ENCODE results near the gene EEA1.
A peak's percentile ranks its signal among the peaks of the same experiment; 100 is the strongest.
"Not testable (repeated sequence)": the region's sequence is repeated elsewhere in the genome, so short reads cannot be mapped to it uniquely, and the experiment has no call there.

The EEA1 gene

DNA sequence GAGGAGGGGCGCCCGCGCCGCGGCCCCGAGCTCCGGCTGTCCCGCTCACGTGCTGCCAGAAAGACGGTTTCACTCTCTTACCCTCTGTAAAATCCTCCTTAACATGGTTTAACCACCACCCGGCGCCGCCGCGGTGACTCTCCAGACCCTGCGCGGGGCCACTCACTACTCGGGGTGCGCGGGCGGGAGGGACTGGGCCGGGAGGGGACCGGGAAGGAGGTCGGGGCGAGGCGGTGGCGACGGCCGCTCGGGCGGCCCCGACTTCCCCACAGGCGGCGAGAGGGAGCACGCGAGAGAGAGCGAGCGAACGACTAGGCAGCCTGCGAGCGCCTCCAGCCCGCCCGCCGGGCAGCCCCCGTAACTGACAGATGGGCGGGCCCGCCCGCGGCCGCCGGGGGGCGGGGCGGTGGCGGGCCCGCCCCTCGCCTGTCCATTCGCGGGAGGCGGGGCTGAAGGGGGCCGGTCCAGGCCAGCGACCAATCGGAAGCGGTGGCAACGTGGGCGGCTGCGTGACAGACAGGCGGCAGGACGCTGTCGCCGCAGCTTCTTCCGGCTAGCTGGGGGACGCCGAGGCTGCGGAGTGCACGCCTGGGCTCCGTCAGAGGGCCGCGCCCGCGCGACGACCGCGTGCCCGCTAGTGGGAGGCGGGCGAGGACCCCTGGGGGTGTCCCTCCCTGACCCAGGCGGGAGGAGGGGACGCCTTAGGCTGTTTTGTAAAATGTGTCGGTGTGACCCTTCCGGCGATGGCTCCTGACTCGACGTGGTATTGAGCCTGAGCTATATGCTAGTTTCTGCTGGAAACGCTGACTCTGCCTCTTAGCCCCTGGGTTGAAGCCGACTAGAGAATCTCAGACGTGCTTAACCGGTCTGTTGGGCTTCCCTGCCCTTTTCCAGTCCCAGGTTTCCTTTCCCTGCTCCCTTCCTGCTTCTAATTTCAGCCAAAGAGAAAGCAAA is at the start of gene EEA1:
Gene EEA1, minus strand, starts transcription at position 334 of the 954 bp plus-strand sequence. Its CDS starts 229 bp downstream, at position 105.
- peak; percentile 92 to 96 for DNase-seq (ENCODE audit: low read depth in 1 of 2, low spot score in 1 of 2)

- DNase-seq (ENCODE audit: low read depth in 1 of 2, low spot score in 1 of 2), result no peak
Observed at GRCh38 chr12:92978607-92979006, 49.5 kb upstream of the EEA1 start.

- no peak for DNase-seq (ENCODE audit: low read depth in 1 of 2, low spot score in 1 of 2)
Observed at GRCh38 chr12:92977326-92977725, 48.2 kb upstream of the EEA1 start.

- DNase-seq (ENCODE audit: low read depth in 1 of 2, low spot score in 1 of 2), result no peak
Observed at GRCh38 chr12:92974759-92975158, 45.7 kb upstream of the EEA1 start.

DNA sequence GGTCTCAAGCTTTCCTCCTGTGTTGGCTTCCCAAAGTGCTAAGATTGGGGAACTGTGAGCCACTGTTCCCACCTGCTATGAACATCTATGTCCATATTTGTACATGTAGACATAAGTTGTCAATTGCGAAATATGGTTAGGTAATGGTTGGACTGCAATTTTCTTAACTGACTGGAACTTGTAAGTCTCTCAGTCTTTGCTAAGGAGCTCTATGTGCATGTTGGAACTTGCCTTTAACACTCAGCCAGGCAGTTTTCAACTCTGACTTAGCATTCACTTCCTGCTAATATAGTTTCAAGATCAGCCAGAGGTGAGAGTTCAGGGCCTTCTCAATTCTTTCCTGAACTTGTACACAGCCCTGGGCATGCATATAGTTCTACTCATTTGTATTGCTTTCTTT is 44.5 kb upstream of the EEA1 start:
- no peak for DNase-seq (ENCODE audit: low read depth in 1 of 2, low spot score in 1 of 2)

GRCh38 chr12:92971859-92972524 is 42.9 kb upstream of the EEA1 start:
- no peak for DNase-seq (ENCODE audit: low read depth in 1 of 2, low spot score in 1 of 2)

- DNase-seq (ENCODE audit: low read depth in 1 of 2, low spot score in 1 of 2), result no peak
Observed at GRCh38 chr12:92968176-92968813, 39.2 kb upstream of the EEA1 start.

DNA sequence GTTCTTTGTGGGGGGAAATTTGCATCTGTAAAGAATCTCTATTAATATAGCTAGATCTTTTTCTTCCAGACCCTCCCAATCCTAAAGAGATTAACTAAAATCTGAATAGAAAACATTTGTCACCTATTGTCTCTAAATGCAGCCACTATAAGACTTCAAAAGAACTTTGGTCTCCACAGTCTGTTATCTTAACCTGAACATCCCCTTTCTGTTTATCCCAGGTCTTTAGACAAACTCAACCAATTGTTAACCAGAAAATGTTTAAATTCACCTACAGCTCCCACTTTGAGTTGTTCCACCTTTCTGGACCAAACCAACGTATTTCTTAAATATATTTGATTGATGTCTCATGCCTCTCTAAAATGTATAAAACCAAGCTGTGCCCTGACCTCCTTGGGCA is 35.3 kb upstream of the EEA1 start:
- not testable (repeated sequence) for DNase-seq (ENCODE audit: low read depth in 1 of 2, low spot score in 1 of 2)

- DNase-seq (ENCODE audit: low read depth in 1 of 2, low spot score in 1 of 2), result no peak
Observed at GRCh38 chr12:92961949-92962348, 32.9 kb upstream of the EEA1 start.

DNA sequence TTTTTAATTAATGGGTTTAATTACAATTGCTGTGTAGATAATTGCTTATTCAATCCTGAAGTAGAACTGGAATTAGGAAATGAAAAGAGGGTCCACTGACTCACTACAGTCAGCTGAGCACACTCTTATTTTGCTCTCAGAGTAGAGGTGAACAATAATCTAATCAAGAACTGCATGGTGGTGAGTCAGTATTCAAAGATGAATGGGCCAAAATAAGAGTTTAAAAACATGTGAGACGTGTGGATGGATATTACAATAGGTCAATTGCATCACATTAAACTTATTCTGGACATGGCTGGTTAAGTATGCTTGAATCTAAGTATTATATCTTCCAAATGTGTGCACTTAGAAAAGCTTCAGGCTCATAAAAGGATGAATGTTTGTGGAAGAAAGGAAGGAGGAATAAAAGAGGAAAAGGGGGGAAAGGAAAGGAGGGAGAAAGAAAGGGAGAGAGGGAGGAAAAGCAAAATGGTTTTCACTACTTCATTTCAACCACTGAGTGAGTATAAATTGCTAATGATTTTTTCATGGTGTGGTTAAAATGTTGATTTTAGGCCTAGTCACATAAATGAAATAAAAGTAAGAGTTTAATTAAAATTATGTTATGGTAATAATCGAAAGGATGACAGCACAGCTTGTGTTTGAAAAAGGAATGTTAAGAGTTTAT is 27.0 kb upstream of the EEA1 start:
- DNase-seq (ENCODE audit: low read depth in 1 of 2, low spot score in 1 of 2), result no peak

DNA sequence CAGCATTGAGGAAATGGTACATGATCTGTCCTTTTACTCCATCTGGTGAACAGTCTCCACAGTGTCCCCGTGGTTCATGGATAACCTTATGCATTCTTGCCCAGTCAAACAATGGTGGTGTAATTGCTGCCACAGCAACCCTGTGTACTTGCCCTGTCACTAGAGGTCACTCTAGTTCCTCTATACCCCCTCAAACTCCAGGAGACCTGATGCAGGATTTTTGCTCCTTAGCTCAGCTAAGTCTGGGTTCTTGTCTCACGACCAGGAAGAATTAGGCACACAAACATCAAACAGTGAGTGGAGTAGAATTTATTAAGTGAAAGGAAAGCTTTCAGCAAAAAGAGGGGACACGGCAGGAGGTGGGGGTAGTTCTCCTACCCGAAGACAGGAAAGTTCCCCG is 24.7 kb upstream of the EEA1 start:
- no peak for DNase-seq (ENCODE audit: low read depth in 1 of 2, low spot score in 1 of 2)

DNA sequence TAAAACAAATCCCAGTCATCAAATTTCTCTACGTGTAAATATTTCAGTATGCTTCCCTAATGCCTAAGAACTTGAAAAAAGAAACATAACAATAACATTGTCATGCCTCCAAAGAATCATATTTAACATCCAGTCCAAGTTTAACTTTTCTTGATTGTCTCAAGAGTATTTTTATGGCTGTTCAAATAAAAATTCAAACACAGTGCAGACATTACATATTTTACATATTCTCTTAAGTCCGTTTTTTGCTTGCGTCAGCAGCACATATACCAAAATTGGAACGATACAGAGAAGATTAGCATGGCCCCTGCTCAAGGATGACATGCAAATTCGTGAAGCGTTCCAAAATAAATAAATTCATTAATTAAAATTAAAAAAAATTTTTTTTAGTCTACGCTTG is 23.3 kb upstream of the EEA1 start:
- no peak for DNase-seq (ENCODE audit: low read depth in 1 of 2, low spot score in 1 of 2)

GRCh38 chr12:92951006-92951405 is 21.9 kb upstream of the EEA1 start:
- DNase-seq (ENCODE audit: low read depth in 1 of 2, low spot score in 1 of 2), result no peak

DNA sequence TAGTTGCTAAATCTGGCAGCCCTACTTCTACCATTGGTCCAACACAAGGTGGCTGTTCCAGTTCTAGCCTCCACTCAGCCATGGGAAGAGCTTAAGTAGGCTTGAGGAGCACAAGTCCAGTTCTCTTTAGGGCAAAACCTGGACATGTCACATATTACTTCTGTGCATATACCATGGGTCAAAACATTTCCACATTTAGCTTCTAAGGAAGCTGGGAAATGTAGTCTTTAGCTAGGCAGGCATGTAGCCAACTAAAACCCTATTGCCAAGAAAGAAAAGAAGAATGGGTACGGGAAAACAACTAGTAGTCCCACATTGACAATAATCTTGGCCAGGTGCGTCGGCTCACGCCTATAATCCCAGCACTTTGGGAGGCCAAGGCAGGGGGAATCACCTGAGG is 20.9 kb upstream of the EEA1 start:
- no peak for DNase-seq (ENCODE audit: low read depth in 1 of 2, low spot score in 1 of 2)

GRCh38 chr12:92949466-92949865 is 20.4 kb upstream of the EEA1 start:
- no peak for DNase-seq (ENCODE audit: low read depth in 1 of 2, low spot score in 1 of 2)

DNA sequence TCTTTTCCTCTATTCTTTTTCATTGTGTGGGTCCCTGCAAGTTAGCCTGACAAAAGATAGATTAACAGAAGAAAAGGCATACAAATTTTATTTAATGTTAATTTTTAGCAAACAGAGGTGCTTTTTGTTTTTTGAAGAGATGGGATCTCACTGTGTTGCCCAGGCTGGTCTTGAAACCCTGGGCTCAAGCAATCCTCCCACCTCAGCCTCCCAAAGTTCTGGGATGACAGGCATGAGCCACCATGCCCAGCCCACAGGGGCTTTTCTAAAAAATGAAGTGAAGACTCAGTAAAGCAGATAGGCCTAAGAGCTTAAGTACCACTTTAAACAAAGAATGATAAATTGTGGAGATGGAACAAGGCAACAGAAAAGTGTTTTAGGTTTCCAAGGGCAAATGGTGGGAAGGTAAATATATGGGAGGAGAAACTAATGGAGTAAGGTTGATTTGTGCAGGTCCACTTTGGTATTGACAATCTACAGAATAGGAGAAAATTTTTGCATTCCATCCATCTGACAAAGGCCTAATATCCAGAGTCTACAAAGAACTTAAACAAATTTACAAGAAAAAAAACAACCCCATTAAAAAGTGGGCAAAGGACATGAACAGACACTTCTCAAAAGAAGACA is 18.6 kb upstream of the EEA1 start:
- no peak for DNase-seq (ENCODE audit: low read depth in 1 of 2, low spot score in 1 of 2)

- DNase-seq (ENCODE audit: low read depth in 1 of 2, low spot score in 1 of 2), result no peak
Observed at GRCh38 chr12:92945659-92946220, 16.6 kb upstream of the EEA1 start.

DNA sequence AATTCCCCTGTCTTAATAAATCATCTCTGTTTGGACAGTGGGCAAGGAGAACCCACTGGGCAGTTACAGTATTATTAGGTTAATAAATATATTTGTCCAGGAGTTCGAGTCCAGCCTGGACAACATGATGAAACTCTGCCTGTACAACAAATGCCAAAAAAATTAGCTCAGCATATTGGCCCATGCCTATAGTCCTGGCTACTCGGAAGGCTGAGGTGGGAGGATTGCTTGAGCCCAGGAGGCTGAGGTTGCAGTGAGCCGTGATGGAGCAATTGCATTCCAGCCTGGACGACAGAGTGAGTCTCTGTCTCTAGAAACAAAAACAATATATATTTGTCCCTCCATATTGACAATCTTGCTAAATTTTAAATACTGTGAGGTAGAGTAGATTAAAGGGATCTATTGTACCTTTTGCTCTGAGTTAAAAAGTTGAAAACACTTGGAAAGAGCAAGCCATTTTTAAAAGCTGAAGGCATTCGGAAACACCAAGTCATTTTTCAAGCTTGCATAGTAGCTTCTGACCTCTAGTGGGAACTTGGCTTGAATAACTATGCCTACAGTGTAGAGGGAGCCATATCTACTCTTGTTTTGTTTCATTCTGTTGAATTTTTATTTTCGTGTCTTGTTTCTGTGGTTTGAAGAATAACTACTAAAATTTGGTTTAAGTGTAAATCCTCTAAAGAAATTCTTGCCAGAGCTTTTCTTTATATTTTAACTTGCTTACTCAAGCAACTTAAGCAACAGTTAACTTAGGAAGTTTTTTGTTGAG is 14.6 kb upstream of the EEA1 start:
- DNase-seq (ENCODE audit: low read depth in 1 of 2, low spot score in 1 of 2), result no peak

DNA sequence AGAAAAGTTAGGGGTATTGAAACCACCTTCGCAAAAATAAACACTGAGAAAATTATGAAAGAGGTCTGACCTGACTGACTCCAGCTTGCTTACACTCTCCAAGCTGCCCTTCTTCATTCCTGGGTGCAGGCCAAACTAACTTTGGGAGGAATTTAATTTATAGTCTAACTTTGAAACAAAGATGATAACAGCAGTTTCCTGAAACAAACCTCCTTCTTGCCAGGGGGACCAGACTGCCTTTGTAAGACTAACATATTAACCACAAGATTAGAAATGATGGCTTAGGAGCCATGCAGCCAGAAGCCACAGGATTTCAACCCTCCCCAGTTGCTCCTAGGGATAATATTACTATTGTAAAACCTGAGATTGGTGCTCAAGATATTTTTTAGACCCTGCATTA is 13.8 kb upstream of the EEA1 start:
- no peak for DNase-seq (ENCODE audit: low read depth in 1 of 2, low spot score in 1 of 2)

- DNase-seq (ENCODE audit: low read depth in 1 of 2, low spot score in 1 of 2), result no peak
Observed at GRCh38 chr12:92939116-92939515, 10.0 kb upstream of the EEA1 start.

All from stimulated activated CD4-positive, alpha-beta T cell treated with anti-CD3 and anti-CD28 coated beads, Interleukin-15, amount 100 ng/mL, for 1 hour (primary cell).